Ishikawa (cell line): Measurements from ENCODE around the gene PHC1.

Source experiments
- EGR1 ChIP-seq: IDR thresholded peaks from 2 replicates; pipeline ENCODE4 v1.6.1; 2012
- RAD21 ChIP-seq: IDR thresholded peaks from 2 replicates; pipeline ENCODE4 v1.6.1; 2012; ENCODE audit warnings: low read depth
- REST ChIP-seq: IDR thresholded peaks from 2 replicates; pipeline ENCODE4 v1.6.1; 2012; ENCODE audit warnings: low read depth, mild to moderate bottlenecking
- TAF1 ChIP-seq: IDR thresholded peaks from 2 replicates; pipeline ENCODE4 v1.6.1; 2012; ENCODE audit warnings: low read depth, mild to moderate bottlenecking
- YY1 ChIP-seq: IDR thresholded peaks from 2 replicates; pipeline ENCODE4 v1.6.1; 2012; ENCODE audit warnings: low read depth

DNA sequence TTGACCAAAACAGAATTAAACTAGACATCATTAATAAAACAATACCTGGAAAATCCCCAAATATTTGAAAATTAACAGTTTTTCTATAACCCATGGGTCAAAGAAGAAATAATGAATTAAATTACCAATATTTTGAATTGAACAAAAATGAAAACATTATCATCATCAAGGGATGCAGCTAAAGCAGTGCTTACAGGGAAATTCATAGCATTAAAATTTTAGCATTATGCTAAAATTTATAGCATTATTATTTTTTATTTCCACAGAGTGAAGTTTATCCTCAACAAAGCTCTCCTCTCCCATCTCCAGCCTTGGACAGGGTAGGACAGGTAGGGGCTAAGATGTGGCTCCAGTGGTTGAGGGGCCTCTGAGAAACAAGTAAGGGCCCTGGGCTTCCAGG, 54.5 kb downstream of the PHC1 start:
- TF ChIP-seq TAF1 (no peak), REST (no peak), YY1 (no peak), EGR1 (no peak), RAD21 (no peak)
